Mammary epithelial cell (primary cell): ENCODE results near the gene VAV2.

Experiments used
- CTCF ChIP-seq, 2 donors: IDR thresholded peaks in 1 of 2; conservative IDR thresholded peaks in 1 of 2; 2 replicates each; pipeline ENCODE4 v1.5.1; 2011 to 2012; ENCODE audit warnings: inconsistent platforms in 2 of 2, low read length in 2 of 2, mild to moderate bottlenecking in 2 of 2, control low read depth in 1 of 2, low read depth in 1 of 2; ENCODE audit not compliant: insufficient read depth in 1 of 2; ENCODE audit errors: extremely low read depth in 1 of 2
- EZH2 ChIP-seq: IDR thresholded peaks from 2 replicates; pipeline ENCODE4 v1.6.1; 2012; ENCODE audit warnings: low read length, inconsistent platforms, borderline replicate concordance

GRCh38 chr9:133752739-133753446 is 239.2 kb downstream of the VAV2 start:
- TF ChIP-seq CTCF (conservative IDR thresholded peaks at IDR 0.05 in 1 of 2, IDR thresholded peaks at IDR 0.05 in 1 of 2; ENCODE audit: extremely low read depth in 1 of 2, insufficient read depth in 1 of 2, low read depth in 1 of 2, low read length in 2 of 2) (no peak), EZH2 (no peak)
